Measurements from ENCODE around the gene RDM1.

DNA sequence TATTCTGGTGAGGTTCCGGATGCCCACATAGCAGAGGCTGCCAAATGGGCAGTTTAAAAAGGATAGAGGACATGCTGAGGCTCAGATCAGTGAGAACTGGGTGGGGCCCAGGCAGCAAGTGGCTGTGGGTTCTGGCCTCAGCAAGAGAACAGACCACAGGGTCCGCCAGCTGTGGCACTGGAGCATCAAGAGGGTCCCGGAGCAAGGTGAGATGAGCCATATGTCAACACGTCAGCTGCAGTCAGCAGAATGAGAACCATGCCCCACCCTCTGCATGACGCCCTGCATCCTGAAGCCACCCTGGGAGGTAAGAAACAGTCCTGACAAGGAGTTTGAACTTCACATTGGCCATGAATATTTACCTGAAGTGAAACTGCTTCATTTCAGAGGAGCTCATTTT lies 30.3 kb downstream of the RDM1 start:
- TF ChIP-seq EZH2 (IDR thresholded peaks at IDR 0.05) = no peak
- no peak for TF ChIP-seq POLR2A (IDR thresholded peaks at IDR 0.05; ENCODE audit: borderline replicate concordance, extremely low read depth, insufficient read depth, insufficient read length)
